Right lobe of liver (tissue), 6 donors: ENCODE results near the gene DPYD. TPM values are rescaled to one million over a fixed set of nuclear protein-coding genes. Genes with fewer than 3 reads are reported as not detected.

Experiments used
- ATAC-seq, 4 donors: fragments of 200-7000 bp; cut with Tn5 transposase; one replicate each; pipeline ENCODE4 v1.9.1; 2020; ENCODE audit warnings: mild to moderate bottlenecking in 4 of 4, moderate library complexity in 4 of 4
- DNase-seq, 3 donors: peaks; one replicate each; pipeline ENCODE4 v3.0.0-alpha.2; 2020
- H3K27ac ChIP-seq, 3 donors: fragments of 200-600 bp; one replicate each; pipeline ENCODE4 v1.8.0; 2022
- H3K27me3 ChIP-seq, 2 donors: fragments of 200-600 bp; one replicate each; pipeline ENCODE4 v1.8.0; 2022
- H3K36me3 ChIP-seq, 4 donors: fragments of 200-600 bp; sonication (generic) in 1 of 4; one replicate each; pipeline versions ENCODE4 v1.5.1 to v1.8.0; 2017 to 2022; ENCODE audit warnings: control low read depth in 1 of 4
- H3K4me1 ChIP-seq, 4 donors: fragments of 200-600 bp; sonication (generic) in 1 of 4; one replicate each; pipeline versions ENCODE4 v1.5.1 to v1.8.0; 2017 to 2022; ENCODE audit warnings: control low read depth in 1 of 4
- H3K4me3 ChIP-seq, 3 donors: fragments of 200-600 bp; one replicate each; pipeline ENCODE4 v1.8.0; 2022
- H3K9me3 ChIP-seq, 4 donors: fragments of 200-600 bp; sonication (generic) in 1 of 4; one replicate each; pipeline versions ENCODE4 v1.5.1 to v1.8.0; 2017 to 2022; ENCODE audit warnings: control low read depth in 1 of 4
- CTCF ChIP-seq, 4 donors: fragments of 200-600 bp in 3 of 4; fragments of 450-650 bp in 1 of 4; IDR thresholded peaks; one replicate each; pipeline versions ENCODE4 v1.5.1 to v1.8.0; 2016 to 2022; ENCODE audit warnings: antibody characterized with exemption in 4 of 4, mild to moderate bottlenecking in 2 of 4
- POLR2A ChIP-seq: fragments of 450-650 bp; IDR thresholded peaks from one replicate; pipeline ENCODE4 v1.6.1; 2017; ENCODE audit warnings: antibody characterized with exemption, mild to moderate bottlenecking
- WGBS: methylation state at CpG from one replicate; pipeline ENCODE4 v1.1.6; 2018; ENCODE audit warnings: low coverage, low lambda C conversion rate; ENCODE audit not compliant: insufficient coverage; ENCODE audit errors: missing lambda C conversion rate; 5-methylcytosine and 5-hydroxymethylcytosine counted together
- intact Hi-C, 2 donors: fragments of 100-400 bp; cut with DNase I; formaldehyde crosslinking; loops; one replicate each; pipeline versions ENCODE4 v1.11.2 to v1.14.1; 2022
- total RNA-seq, 6 experiments: library from RNA; depleted of rRNA in 2 of 6; stranded (reverse); fragments of >200 nt in 2 of 6; fragmentation: NEBNext Ultra II Directional in 3 of 6; extraction: Animal tissue kit (Norgen Biotek cat#: 25700) in 3 of 6; gene quantifications; one replicate each; pipeline versions ENCODE4 v1.1.0 to v1.2.4, GENCODE V29; 2016 to 2023
- donor health status: DM: no; HTN: yes; CAD: no.
- donor health status: DM: no; HTN: no; CAD: no.
- donor health status: DM: no; HTN: no; CAD: no.
- donor health status: DM: no; HTN: yes; CAD: no.
- donor health status: DM: no; HTN: yes; CAD: no.

Gene DPYD
- total RNA-seq, 6 experiments from 2014 or later = 25.2 to 74.4 (median 40.0) TPM

- no peak overlapping the region for H3K4me3 ChIP-seq
- H3K4me1 ChIP-seq = no peaks in the 10 kb centered on the region
- DNase-seq (no peak), ATAC-seq (no peak)
- intact Hi-C loops = no loop called here
- H3K27ac ChIP-seq = no peak overlapping the region
- 63% methylated on average over 2 of the region's 2 CpGs for WGBS
- TF ChIP-seq POLR2A = no peak
- no peak for TF ChIP-seq CTCF (IDR thresholded peaks at IDR 0.05)
- no peaks in the 10 kb centered on the region for H3K9me3 ChIP-seq
- H3K27me3 ChIP-seq = no peaks in the 10 kb centered on the region
- no peaks in the 10 kb centered on the region for H3K36me3 ChIP-seq
These were observed 846.9 kb downstream of the DPYD start for GRCh38 chr1:97073936-97074335.

GRCh38 chr1:97073169-97073568 is 847.7 kb downstream of the DPYD start:
- Histone ChIP-seq H3K4me1 (no peaks in the 10 kb centered on the region), H3K36me3 (no peaks in the 10 kb centered on the region), H3K27ac (no peak overlapping the region), H3K4me3 (no peak overlapping the region), H3K9me3 (no peaks in the 10 kb centered on the region), H3K27me3 (no peaks in the 10 kb centered on the region)
- ATAC-seq (no peak), DNase-seq (no peak)
- intact Hi-C loops = no loop called here
- TF ChIP-seq CTCF (IDR thresholded peaks at IDR 0.05) (no peak), POLR2A (no peak)

GRCh38 chr1:97071173-97071572 is 849.7 kb downstream of the DPYD start:
- WGBS = 79% methylated on average over 3 of the region's 3 CpGs
- H3K4me3 ChIP-seq = no peak overlapping the region
- H3K4me1 ChIP-seq = no peaks in the 10 kb centered on the region
- ATAC-seq = no peak
- intact Hi-C loops = no loop called here
- no peaks in the 10 kb centered on the region for H3K36me3 ChIP-seq
- no peak for DNase-seq
- no peaks in the 10 kb centered on the region for H3K27me3 ChIP-seq
- no peak overlapping the region for H3K27ac ChIP-seq
- no peaks in the 10 kb centered on the region for H3K9me3 ChIP-seq
- no peak for TF ChIP-seq CTCF (IDR thresholded peaks at IDR 0.05)
- TF ChIP-seq POLR2A = no peak

- no peaks in the 10 kb centered on the region for H3K27me3 ChIP-seq
- H3K4me3 ChIP-seq = no peak overlapping the region
- WGBS = 94% methylated on average over 4 of the region's 4 CpGs
- intact Hi-C loops = no loop called here
- DNase-seq = no peak
- no peak for ATAC-seq
- H3K36me3 ChIP-seq = no peaks in the 10 kb centered on the region
- H3K4me1 ChIP-seq = no peaks in the 10 kb centered on the region
- TF ChIP-seq POLR2A (no peak), CTCF (IDR thresholded peaks at IDR 0.05) (no peak)
- H3K9me3 ChIP-seq = no peaks in the 10 kb centered on the region
- no peak overlapping the region for H3K27ac ChIP-seq
These were observed 850.5 kb downstream of the DPYD start for GRCh38 chr1:97070376-97070775.

- no peak for ATAC-seq
- Histone ChIP-seq H3K4me3 (no peak overlapping the region), H3K36me3 (no peaks in the 10 kb centered on the region), H3K4me1 (peaks cover 0 to 3% (median 0%) of the 10 kb centered on the region in 4 donors), H3K9me3 (no peaks in the 10 kb centered on the region), H3K27me3 (no peaks in the 10 kb centered on the region), H3K27ac (no peak overlapping the region)
- TF ChIP-seq CTCF (IDR thresholded peaks at IDR 0.05) = no peak
- no peak for TF ChIP-seq POLR2A
- DNase-seq = no peak
- intact Hi-C loops = no loop called here
- 88% methylated on average over 2 of the region's 2 CpGs for WGBS
These were observed 851.5 kb downstream of the DPYD start for GRCh38 chr1:97069312-97069711.
